Endothelial cell of umbilical vein (primary cell): ENCODE data around the gene NFATC4. TPM values are rescaled to one million over a fixed set of nuclear protein-coding genes. Genes with fewer than 3 reads are reported as not detected.

Source experiments
- BruUV-seq: library from RNA; stranded (reverse); fragments of 400-500 nt; replicated peaks from 2 replicates; lab custom pipeline; 2021; lab: Mats Ljungman, UMichigan
- CTCF ChIA-PET: fragments of 300-600, 350-600 bp; sonication (Branson Sonifier 250); formaldehyde crosslinking; loops from one replicate; lab custom pipeline; 2021; ENCODE audit warnings: antibody characterized with exemption, inconsistent platforms; lab: Charles Lee
- POLR2A ChIA-PET: fragments of 300-600, 350-600 bp; sonication (Branson Sonifier 250); formaldehyde crosslinking; loops from one replicate; lab custom pipeline; 2021; ENCODE audit warnings: antibody characterized with exemption, inconsistent platforms; lab: Charles Lee
- DNase-seq: peaks from one replicate; pipeline ENCODE4 v3.0.0-alpha.2; 2011; ENCODE audit warnings: low read depth, low spot score
- FAIRE-seq: peaks from 2 replicates; lab custom pipeline; 2011; peaks lifted over from hg19 to GRCh38; lab: Jason Lieb, UNC
- H2AFZ ChIP-seq: 2 replicates; pipeline ENCODE4 v1.6.0; 2012; ENCODE audit warnings: low read depth, low read length, control low read depth, inconsistent platforms
- H3K27ac ChIP-seq: 2 replicates; pipeline ENCODE4 v1.5.1; 2011; ENCODE audit warnings: low read depth, mild to moderate bottlenecking, control low read depth, low read length, moderate library complexity; ENCODE audit not compliant: insufficient read depth
- H3K27me3 ChIP-seq, 2 experiments: 2 replicates each; pipeline versions ENCODE4 v1.6.0 to v1.6.1; 2011; ENCODE audit warnings: low read length in 2 of 2, mixed read lengths in 1 of 2; ENCODE audit not compliant: control insufficient read depth in 2 of 2, insufficient read depth in 2 of 2
- H3K36me3 ChIP-seq, 2 experiments: 2 replicates in 1 of 2; 3 replicates in 1 of 2; pipeline ENCODE4 v1.5.1; 2011; ENCODE audit warnings: low read length in 2 of 2, mild to moderate bottlenecking in 1 of 2, moderate library complexity in 1 of 2; ENCODE audit not compliant: control insufficient read depth in 2 of 2, insufficient read depth in 2 of 2; ENCODE audit errors: extremely low read depth in 1 of 2
- H3K4me1 ChIP-seq: 3 replicates; pipeline ENCODE4 v1.5.1; 2011; ENCODE audit warnings: mild to moderate bottlenecking, low read length; ENCODE audit not compliant: control insufficient read depth, insufficient read depth; ENCODE audit errors: extremely low read depth
- H3K4me2 ChIP-seq: 2 replicates; pipeline ENCODE4 v1.6.1; 2011; ENCODE audit warnings: low read length, control low read depth, mixed read lengths; ENCODE audit not compliant: insufficient read depth
- H3K4me3 ChIP-seq, 3 experiments: fragments of 200-600 bp in 1 of 3; sonication (generic), shearing (Covaris generic) in 1 of 3; replicated peaks in 1 of 3; 2 replicates each; pipeline ENCODE4 v1.5.1; 2011 to 2016; ENCODE audit warnings: control low read depth in 3 of 3, low read length in 3 of 3, mild to moderate bottlenecking in 2 of 3, inconsistent platforms in 1 of 3, low read depth in 1 of 3, moderate library complexity in 1 of 3; ENCODE audit not compliant: insufficient read depth in 1 of 3
- H3K79me2 ChIP-seq: 2 replicates; pipeline ENCODE4 v1.6.0; 2012; ENCODE audit warnings: low read length, inconsistent platforms; ENCODE audit not compliant: control insufficient read depth, insufficient read depth
- H3K9ac ChIP-seq: replicated peaks from 2 replicates; pipeline ENCODE3; 2011; ENCODE audit warnings: low read length, control low read depth; ENCODE audit not compliant: insufficient read depth; ENCODE audit errors: extremely low read depth
- H3K9me1 ChIP-seq: replicated peaks from 3 replicates; pipeline ENCODE4 v1.6.0; 2011; ENCODE audit warnings: mild to moderate bottlenecking, low read length; ENCODE audit not compliant: control insufficient read depth, insufficient read depth; ENCODE audit errors: extremely low read depth
- H3K9me3 ChIP-seq: replicated peaks from 2 replicates; pipeline ENCODE4 v1.5.1; 2012; ENCODE audit warnings: low read length, inconsistent platforms; ENCODE audit not compliant: control insufficient read depth, insufficient read depth
- H4K20me1 ChIP-seq: replicated peaks from 2 replicates; pipeline ENCODE3; 2011; ENCODE audit warnings: mild to moderate bottlenecking, low read length; ENCODE audit not compliant: control insufficient read depth, insufficient read depth; ENCODE audit errors: extremely low read depth
- EZH2 ChIP-seq: IDR thresholded peaks from 2 replicates; pipeline ENCODE4 v1.6.1; 2012; ENCODE audit warnings: borderline replicate concordance, low read depth, mild to moderate bottlenecking, moderate library complexity, low read length, inconsistent platforms; ENCODE audit not compliant: severe bottlenecking
- FOS ChIP-seq: IDR thresholded peaks from 2 replicates; pipeline ENCODE4 v1.6.1; 2011; ENCODE audit warnings: mild to moderate bottlenecking, low read length, moderate library complexity, borderline replicate concordance; ENCODE audit not compliant: insufficient read depth
- GATA2 ChIP-seq: IDR thresholded peaks from 2 replicates; pipeline ENCODE4 v1.7.0; 2011; ENCODE audit warnings: low read depth, mild to moderate bottlenecking, moderate library complexity, mixed read lengths, low read length; ENCODE audit not compliant: insufficient read length, insufficient read depth
- JUN ChIP-seq: IDR thresholded peaks from 2 replicates; pipeline ENCODE4 v1.6.1; 2011; ENCODE audit warnings: borderline replicate concordance, low read depth; ENCODE audit not compliant: insufficient read length, insufficient read depth
- MYC ChIP-seq: IDR thresholded peaks from one replicate; pipeline ENCODE4 v1.6.1; 2011; ENCODE audit warnings: mild to moderate bottlenecking, low read depth, low read length
- POLR2A ChIP-seq: IDR thresholded peaks from 2 replicates; pipeline ENCODE4 v1.6.1; 2012; ENCODE audit warnings: low read depth, mild to moderate bottlenecking, control low read depth, low read length
- POLR2AphosphoS5 ChIP-seq: IDR thresholded peaks from 2 replicates; pipeline ENCODE4 v1.6.1; 2012; ENCODE audit warnings: low read depth, mild to moderate bottlenecking, control low read depth, low read length, moderate library complexity; ENCODE audit not compliant: insufficient read depth
- dilution Hi-C: fragments of 300-500 bp; cut with MboI; formaldehyde crosslinking; loops from one replicate; pipeline ENCODE4 v1.15.0; 2019; ENCODE audit warnings: low sequenced_read_pairs; ENCODE audit not compliant: extremely low pct_ligation_motif_present
- intact Hi-C: fragments of 100-400 bp; cut with micrococcal nuclease; formaldehyde crosslinking; loops from one replicate; pipeline ENCODE4 v1.10.0; 2022
- polyA plus RNA-seq, 4 experiments: library from polyadenylated mRNA; depleted of rRNA in 3 of 4; stranded (reverse) in 3 of 4; unstranded in 1 of 4; fragments of >200 nt; gene quantifications; 2 replicates each; pipeline versions ENCODE4 v1.2.1 to v1.2.3, GENCODE V29; 2011 to 2012; ENCODE audit warnings: missing spikeins in 1 of 4
- total RNA-seq: library from RNA; stranded (reverse); gene quantifications from 2 replicates; pipeline ENCODE4 v1.2.3, GENCODE V29; 2021
- TF ChIP-seq, protein P1 (sequence below), 2 donors: IDR thresholded peaks; 1 replicate in 1 of 2; 2 replicates in 1 of 2; pipeline ENCODE4 v1.5.1; 2011; ENCODE audit warnings: low read length in 2 of 2, mild to moderate bottlenecking in 2 of 2, moderate library complexity in 2 of 2, control low read depth in 1 of 2, inconsistent platforms in 1 of 2, low read depth in 1 of 2; ENCODE audit not compliant: insufficient read depth in 1 of 2; ENCODE audit errors: extremely low read depth in 1 of 2
- TF ChIP-seq, protein P2 (sequence below): IDR thresholded peaks from 2 replicates; pipeline ENCODE4 v1.6.1; 2011; ENCODE audit not compliant: insufficient read depth, insufficient read length

Gene NFATC4
- total and polyA plus RNA-seq, 2 donors (not counting 3 experiments of a cell fraction or from before 2014, with no cell fraction given) = 79.5 to 88.1 TPM

DNA sequence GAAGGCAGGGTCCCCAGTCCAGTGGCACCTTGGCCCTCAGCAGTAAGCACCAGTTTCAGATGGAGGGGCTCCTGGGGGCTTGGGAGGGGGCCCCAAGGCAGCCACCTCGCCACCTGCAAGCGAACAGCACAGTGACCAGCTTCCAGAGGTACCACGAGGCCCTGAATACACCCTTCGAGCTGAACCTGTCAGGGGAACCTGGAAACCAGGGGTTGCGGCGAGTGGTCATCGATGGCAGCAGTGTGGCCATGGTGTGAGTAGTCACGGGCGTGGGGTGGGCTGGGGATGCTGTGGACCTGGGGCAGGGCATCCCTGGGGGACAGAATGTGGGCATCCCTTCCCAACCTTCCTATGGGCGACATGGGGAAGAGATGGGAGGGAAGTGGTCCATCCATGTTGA lies 42.0 kb downstream of the NFATC4 start:
- H3K9ac ChIP-seq = no peak overlapping the region
- no peaks in the 10 kb centered on the region for H3K9me1 ChIP-seq
- H3K27ac ChIP-seq = no peak overlapping the region
- H3K36me3 ChIP-seq = peaks cover 4 to 46% of the 10 kb centered on the region in 2 experiments
- no peak overlapping the region for H2AFZ ChIP-seq
- no peaks in the 10 kb centered on the region for H4K20me1 ChIP-seq
- dilution Hi-C loops (no loop called here), intact Hi-C loops (no loop called here)
- POLR2A ChIA-PET = interaction anchor here (1.7 kb wide), 1 partner anchor 44 kb away, joined by 6 read pairs; no protein-coding TSS in a partner anchor
- no peak overlapping the region for H3K4me3 ChIP-seq
- H3K4me1 ChIP-seq = no peaks in the 10 kb centered on the region
- H3K9me3 ChIP-seq = no peaks in the 10 kb centered on the region
- FAIRE-seq (no peak), DNase-seq (no peak)
- H3K27me3 ChIP-seq = no peaks in the 10 kb centered on the region
- H3K4me2 ChIP-seq = no peak overlapping the region
- no peaks in the 10 kb centered on the region for H3K79me2 ChIP-seq
- CTCF ChIA-PET = interaction anchor here (0.9 to 8.7 kb wide), 10 partner anchors 9 to 119 kb away, joined by 3 to 86 read pairs (median 4); partner anchors contain the start of gene ADCY4
- TF ChIP-seq POLR2A (no peak), EZH2 (no peak), JUN (no peak), FOS (no peak), GATA2 (no peak), MYC (no peak), POLR2AphosphoS5 (no peak)
- TF ChIP-seq, protein P1, sequence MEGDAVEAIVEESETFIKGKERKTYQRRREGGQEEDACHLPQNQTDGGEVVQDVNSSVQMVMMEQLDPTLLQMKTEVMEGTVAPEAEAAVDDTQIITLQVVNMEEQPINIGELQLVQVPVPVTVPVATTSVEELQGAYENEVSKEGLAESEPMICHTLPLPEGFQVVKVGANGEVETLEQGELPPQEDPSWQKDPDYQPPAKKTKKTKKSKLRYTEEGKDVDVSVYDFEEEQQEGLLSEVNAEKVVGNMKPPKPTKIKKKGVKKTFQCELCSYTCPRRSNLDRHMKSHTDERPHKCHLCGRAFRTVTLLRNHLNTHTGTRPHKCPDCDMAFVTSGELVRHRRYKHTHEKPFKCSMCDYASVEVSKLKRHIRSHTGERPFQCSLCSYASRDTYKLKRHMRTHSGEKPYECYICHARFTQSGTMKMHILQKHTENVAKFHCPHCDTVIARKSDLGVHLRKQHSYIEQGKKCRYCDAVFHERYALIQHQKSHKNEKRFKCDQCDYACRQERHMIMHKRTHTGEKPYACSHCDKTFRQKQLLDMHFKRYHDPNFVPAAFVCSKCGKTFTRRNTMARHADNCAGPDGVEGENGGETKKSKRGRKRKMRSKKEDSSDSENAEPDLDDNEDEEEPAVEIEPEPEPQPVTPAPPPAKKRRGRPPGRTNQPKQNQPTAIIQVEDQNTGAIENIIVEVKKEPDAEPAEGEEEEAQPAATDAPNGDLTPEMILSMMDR (IDR thresholded peaks at IDR 0.05; ENCODE audit: extremely low read depth in 1 of 2, insufficient read depth in 1 of 2, low read depth in 1 of 2, low read length in 2 of 2) = no peak
- TF ChIP-seq, protein P2, sequence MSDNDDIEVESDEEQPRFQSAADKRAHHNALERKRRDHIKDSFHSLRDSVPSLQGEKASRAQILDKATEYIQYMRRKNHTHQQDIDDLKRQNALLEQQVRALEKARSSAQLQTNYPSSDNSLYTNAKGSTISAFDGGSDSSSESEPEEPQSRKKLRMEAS = no peak
- no TSS peak for BruUV-seq
